ENCODE results near the gene PBXIP1. TPM values are rescaled to one million over a fixed set of nuclear protein-coding genes. Genes with fewer than 3 reads are reported as not detected.

The PBXIP1 gene
- total RNA-seq, 1 experiment from 2014 or later: 48.1 TPM

- Mint-ChIP-seq H3K27ac (ENCODE audit: unreplicated experiment) (no peak overlapping the region), H3K27me3 (ENCODE audit: unreplicated experiment) (no peaks in the 10 kb centered on the region), H3K36me3 (ENCODE audit: insufficient read depth, unreplicated experiment) (peaks cover 17% of the 10 kb centered on the region), H3K4me1 (ENCODE audit: low read depth, unreplicated experiment) (no peaks in the 10 kb centered on the region), H3K4me3 (ENCODE audit: low read depth, unreplicated experiment) (no peak overlapping the region), H3K9me3 (ENCODE audit: low read depth, unreplicated experiment) (no peaks in the 10 kb centered on the region)
- no peak for DNase-seq
- CTCF ChIA-PET: no interaction called here
- no peak for TF ChIP-seq CTCF (IDR thresholded peaks at IDR 0.05; ENCODE audit: unreplicated experiment)
- no TSS peak for BruUV-seq (replicated peaks)
- intact Hi-C loops (cut with micrococcal nuclease; ENCODE audit: unreplicated experiment): no loop called here
These were observed 32.2 kb downstream of the PBXIP1 start for GRCh38 chr1:154923695-154924094.

GRCh38 chr1:154913273-154913672 is 42.6 kb downstream of the PBXIP1 start:
- TF ChIP-seq CTCF (IDR thresholded peaks at IDR 0.05; ENCODE audit: unreplicated experiment): no peak
- Mint-ChIP-seq H3K36me3 (ENCODE audit: insufficient read depth, unreplicated experiment) (no peaks in the 10 kb centered on the region), H3K27me3 (ENCODE audit: unreplicated experiment) (peaks cover 17% of the 10 kb centered on the region), H3K27ac (ENCODE audit: unreplicated experiment) (no peak overlapping the region), H3K9me3 (ENCODE audit: low read depth, unreplicated experiment) (peaks cover 2% of the 10 kb centered on the region), H3K4me3 (ENCODE audit: low read depth, unreplicated experiment) (no peak overlapping the region), H3K4me1 (ENCODE audit: low read depth, unreplicated experiment) (peaks cover 7% of the 10 kb centered on the region)
- BruUV-seq (replicated peaks): no TSS peak
- no peak for DNase-seq
- CTCF ChIA-PET: interaction anchor here (1.0 to 1.1 kb wide), 2 partner anchors 19 to 35 kb away, joined by 3 to 4 read pairs; no protein-coding TSS in a partner anchor
- intact Hi-C loops (cut with micrococcal nuclease; ENCODE audit: unreplicated experiment): no loop called here

GRCh38 chr1:154912755-154913154 is 43.1 kb downstream of the PBXIP1 start:
- H3K9me3 Mint-ChIP-seq (ENCODE audit: low read depth, unreplicated experiment): peaks cover 2% of the 10 kb centered on the region
- no peak for TF ChIP-seq CTCF (IDR thresholded peaks at IDR 0.05; ENCODE audit: unreplicated experiment)
- CTCF ChIA-PET: interaction anchor here (1.0 to 1.1 kb wide), 2 partner anchors 19 to 35 kb away, joined by 3 to 4 read pairs; no protein-coding TSS in a partner anchor
- no peak overlapping the region for H3K27ac Mint-ChIP-seq (ENCODE audit: unreplicated experiment)
- H3K4me3 Mint-ChIP-seq (ENCODE audit: low read depth, unreplicated experiment): no peak overlapping the region
- peaks cover 12% of the 10 kb centered on the region for H3K4me1 Mint-ChIP-seq (ENCODE audit: low read depth, unreplicated experiment)
- no peaks in the 10 kb centered on the region for H3K36me3 Mint-ChIP-seq (ENCODE audit: insufficient read depth, unreplicated experiment)
- DNase-seq: no peak
- intact Hi-C loops (cut with micrococcal nuclease; ENCODE audit: unreplicated experiment): no loop called here
- H3K27me3 Mint-ChIP-seq (ENCODE audit: unreplicated experiment): peaks cover 21% of the 10 kb centered on the region
- BruUV-seq (replicated peaks): no TSS peak

GRCh38 chr1:154911691-154912550 is 44.0 kb downstream of the PBXIP1 start:
- CTCF ChIA-PET: no interaction called here
- intact Hi-C loops (cut with micrococcal nuclease; ENCODE audit: unreplicated experiment): no loop called here
- BruUV-seq (replicated peaks): no TSS peak
- Mint-ChIP-seq H3K36me3 (ENCODE audit: insufficient read depth, unreplicated experiment) (no peaks in the 10 kb centered on the region), H3K27ac (ENCODE audit: unreplicated experiment) (no peak overlapping the region), H3K4me1 (ENCODE audit: low read depth, unreplicated experiment) (peaks cover 12% of the 10 kb centered on the region), H3K9me3 (ENCODE audit: low read depth, unreplicated experiment) (peaks cover 2% of the 10 kb centered on the region), H3K27me3 (ENCODE audit: unreplicated experiment) (peaks cover 21% of the 10 kb centered on the region), H3K4me3 (ENCODE audit: low read depth, unreplicated experiment) (no peak overlapping the region)
- TF ChIP-seq CTCF (IDR thresholded peaks at IDR 0.05; ENCODE audit: unreplicated experiment): no peak
- no peak for DNase-seq

Measured in Calu3 (cell line).